Superior temporal gyrus (tissue), 1 donor: ENCODE measurements around the gene GPS1.

Experiments used
- DNase-seq: peaks from one replicate; pipeline ENCODE4 v3.0.0-alpha.2; 2016; ENCODE audit errors: extremely low spot score

The GPS1 gene

GRCh38 chr17:82051776-82052637 is at the start of gene GPS1, which contains the start of gene RFNG:
TSS of gene GPS1 (plus strand) at chr17:82051898. CDS start at chr17:82051932, 34 bp downstream.
TSS of gene RFNG (minus strand) at chr17:82051811. CDS start at chr17:82051766, 45 bp downstream.
- peak; percentile 61 for DNase-seq

- DNase-seq = no peak
Measured at GRCh38 chr17:82003411-82004381, 48.0 kb upstream of the GPS1 start.

GRCh38 chr17:82004517-82005455 is 46.9 kb upstream of the GPS1 start:
- no peak for DNase-seq

GRCh38 chr17:82005701-82006348 is 45.9 kb upstream of the GPS1 start:
- DNase-seq = no peak

GRCh38 chr17:82006468-82007227 is 45.0 kb upstream of the GPS1 start:
- DNase-seq = peak; percentile 17

GRCh38 chr17:82007228-82007494 is 44.5 kb upstream of the GPS1 start:
- no peak for DNase-seq

- DNase-seq = peak; percentile 1
Measured at GRCh38 chr17:82007495-82008257, 44.0 kb upstream of the GPS1 start.

- no peak for DNase-seq
Measured at GRCh38 chr17:82008258-82008940, 43.3 kb upstream of the GPS1 start.

GRCh38 chr17:82008941-82009405 is 42.7 kb upstream of the GPS1 start:
- DNase-seq = no peak

- DNase-seq = no peak
Measured at GRCh38 chr17:82009413-82009812, 42.3 kb upstream of the GPS1 start.

- DNase-seq = no peak
Measured at GRCh38 chr17:82010575-82011525, 40.8 kb upstream of the GPS1 start.

- no peak for DNase-seq
Measured at GRCh38 chr17:82011617-82012187, 40.0 kb upstream of the GPS1 start.

- no peak for DNase-seq
Measured at GRCh38 chr17:82012261-82012639, 39.4 kb upstream of the GPS1 start.

GRCh38 chr17:82012640-82013295 is 38.9 kb upstream of the GPS1 start:
- no peak for DNase-seq

GRCh38 chr17:82013341-82013740 is 38.4 kb upstream of the GPS1 start:
- no peak for DNase-seq

- DNase-seq = no peak
Measured at GRCh38 chr17:82013772-82014321, 37.9 kb upstream of the GPS1 start.
